ENCODE data around the gene MXD4. TPM values are rescaled to one million over a fixed set of nuclear protein-coding genes. Genes with fewer than 3 reads are reported as not detected.
"Not testable (repeated sequence)": the region's sequence is repeated elsewhere in the genome, so short reads cannot be mapped to it uniquely, and the experiment has no call there.

MXD4 gene
- total and polyA plus RNA-seq, 2 experiments from 2014 or later = 6.9 to 19.9 TPM

DNA sequence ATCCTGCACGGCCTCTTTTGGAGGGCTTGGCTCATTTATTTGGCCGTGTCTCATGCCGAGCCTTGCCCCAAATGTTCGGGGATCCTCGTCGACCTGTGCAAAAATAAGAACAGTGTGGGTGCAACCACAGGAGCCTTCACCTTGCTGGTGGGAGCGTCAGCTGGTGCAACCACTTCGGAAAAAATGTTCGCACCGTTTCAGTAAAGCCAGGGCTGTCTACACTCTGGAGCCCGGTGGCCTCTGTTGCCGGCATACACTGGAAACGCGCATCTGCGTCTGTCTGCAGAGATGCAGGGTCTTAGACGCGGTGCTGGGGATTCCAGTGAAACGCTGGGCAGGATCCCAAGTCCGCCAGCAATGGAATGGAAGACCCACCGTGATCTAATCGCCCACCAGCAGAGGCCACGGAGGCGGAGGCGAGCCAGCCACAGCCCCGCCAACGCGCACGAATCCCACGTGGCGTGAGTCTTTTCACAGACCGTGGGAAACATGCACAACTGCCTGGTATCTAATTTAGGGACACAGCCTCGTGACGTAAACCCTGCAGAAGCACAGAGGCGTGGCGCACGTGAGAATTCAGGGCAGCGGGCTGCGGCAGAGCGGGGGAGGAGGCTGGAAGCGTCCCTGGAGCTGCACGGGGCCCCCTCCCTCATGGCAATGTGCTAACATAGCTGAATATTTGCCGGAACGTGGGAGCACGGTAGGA is 13.8 kb upstream of the MXD4 start:
- H2AFZ ChIP-seq = no peak overlapping the region
- H3K27ac ChIP-seq (ENCODE audit: low read depth) = no peak overlapping the region
- H3K27me3 ChIP-seq (ENCODE audit: insufficient read depth) = no peaks in the 10 kb centered on the region
- Mint-ChIP-seq H3K4me3 (no peak overlapping the region), H3K9me3 (no peaks in the 10 kb centered on the region), H3K27ac (no peak overlapping the region), H3K27me3 (ENCODE audit: insufficient read depth, low read depth, poor library complexity) (peaks cover 5% of the 10 kb centered on the region), H3K36me3 (ENCODE audit: low read depth) (no peaks in the 10 kb centered on the region), H3K4me1 (peaks cover 5% of the 10 kb centered on the region; the same call in 1 of the 3 replicates)
- no peaks in the 10 kb centered on the region for H3K79me2 ChIP-seq (replicated peaks; ENCODE audit: insufficient read depth)
- H3K36me3 ChIP-seq (ENCODE audit: insufficient read depth) = no peaks in the 10 kb centered on the region
- H3F3A ChIP-seq (replicated peaks; ENCODE audit: low read depth) = no peaks in the 10 kb centered on the region
- TF ChIP-seq, protein P1, sequence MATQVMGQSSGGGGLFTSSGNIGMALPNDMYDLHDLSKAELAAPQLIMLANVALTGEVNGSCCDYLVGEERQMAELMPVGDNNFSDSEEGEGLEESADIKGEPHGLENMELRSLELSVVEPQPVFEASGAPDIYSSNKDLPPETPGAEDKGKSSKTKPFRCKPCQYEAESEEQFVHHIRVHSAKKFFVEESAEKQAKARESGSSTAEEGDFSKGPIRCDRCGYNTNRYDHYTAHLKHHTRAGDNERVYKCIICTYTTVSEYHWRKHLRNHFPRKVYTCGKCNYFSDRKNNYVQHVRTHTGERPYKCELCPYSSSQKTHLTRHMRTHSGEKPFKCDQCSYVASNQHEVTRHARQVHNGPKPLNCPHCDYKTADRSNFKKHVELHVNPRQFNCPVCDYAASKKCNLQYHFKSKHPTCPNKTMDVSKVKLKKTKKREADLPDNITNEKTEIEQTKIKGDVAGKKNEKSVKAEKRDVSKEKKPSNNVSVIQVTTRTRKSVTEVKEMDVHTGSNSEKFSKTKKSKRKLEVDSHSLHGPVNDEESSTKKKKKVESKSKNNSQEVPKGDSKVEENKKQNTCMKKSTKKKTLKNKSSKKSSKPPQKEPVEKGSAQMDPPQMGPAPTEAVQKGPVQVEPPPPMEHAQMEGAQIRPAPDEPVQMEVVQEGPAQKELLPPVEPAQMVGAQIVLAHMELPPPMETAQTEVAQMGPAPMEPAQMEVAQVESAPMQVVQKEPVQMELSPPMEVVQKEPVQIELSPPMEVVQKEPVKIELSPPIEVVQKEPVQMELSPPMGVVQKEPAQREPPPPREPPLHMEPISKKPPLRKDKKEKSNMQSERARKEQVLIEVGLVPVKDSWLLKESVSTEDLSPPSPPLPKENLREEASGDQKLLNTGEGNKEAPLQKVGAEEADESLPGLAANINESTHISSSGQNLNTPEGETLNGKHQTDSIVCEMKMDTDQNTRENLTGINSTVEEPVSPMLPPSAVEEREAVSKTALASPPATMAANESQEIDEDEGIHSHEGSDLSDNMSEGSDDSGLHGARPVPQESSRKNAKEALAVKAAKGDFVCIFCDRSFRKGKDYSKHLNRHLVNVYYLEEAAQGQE (IDR thresholded peaks at IDR 0.05; ENCODE audit: unreplicated experiment) = no peak
- TF ChIP-seq STAT1 (IDR thresholded peaks at IDR 0.05; ENCODE audit: unreplicated experiment) (no peak), POLR2AphosphoS5 (IDR thresholded peaks at IDR 0.05; ENCODE audit: low read depth) (no peak), NANOG (IDR thresholded peaks at IDR 0.05; ENCODE audit: borderline replicate concordance) (no peak), EZH2phosphoT487 (IDR thresholded peaks at IDR 0.05; ENCODE audit: unreplicated experiment) (no peak), ZNF114 (CRISPR knock-in tag; IDR thresholded peaks at IDR 0.05) (no peak), EZH2 (IDR thresholded peaks at IDR 0.05; ENCODE audit: low read depth, unreplicated experiment) (no peak)
- TF ChIP-seq, protein P2, sequence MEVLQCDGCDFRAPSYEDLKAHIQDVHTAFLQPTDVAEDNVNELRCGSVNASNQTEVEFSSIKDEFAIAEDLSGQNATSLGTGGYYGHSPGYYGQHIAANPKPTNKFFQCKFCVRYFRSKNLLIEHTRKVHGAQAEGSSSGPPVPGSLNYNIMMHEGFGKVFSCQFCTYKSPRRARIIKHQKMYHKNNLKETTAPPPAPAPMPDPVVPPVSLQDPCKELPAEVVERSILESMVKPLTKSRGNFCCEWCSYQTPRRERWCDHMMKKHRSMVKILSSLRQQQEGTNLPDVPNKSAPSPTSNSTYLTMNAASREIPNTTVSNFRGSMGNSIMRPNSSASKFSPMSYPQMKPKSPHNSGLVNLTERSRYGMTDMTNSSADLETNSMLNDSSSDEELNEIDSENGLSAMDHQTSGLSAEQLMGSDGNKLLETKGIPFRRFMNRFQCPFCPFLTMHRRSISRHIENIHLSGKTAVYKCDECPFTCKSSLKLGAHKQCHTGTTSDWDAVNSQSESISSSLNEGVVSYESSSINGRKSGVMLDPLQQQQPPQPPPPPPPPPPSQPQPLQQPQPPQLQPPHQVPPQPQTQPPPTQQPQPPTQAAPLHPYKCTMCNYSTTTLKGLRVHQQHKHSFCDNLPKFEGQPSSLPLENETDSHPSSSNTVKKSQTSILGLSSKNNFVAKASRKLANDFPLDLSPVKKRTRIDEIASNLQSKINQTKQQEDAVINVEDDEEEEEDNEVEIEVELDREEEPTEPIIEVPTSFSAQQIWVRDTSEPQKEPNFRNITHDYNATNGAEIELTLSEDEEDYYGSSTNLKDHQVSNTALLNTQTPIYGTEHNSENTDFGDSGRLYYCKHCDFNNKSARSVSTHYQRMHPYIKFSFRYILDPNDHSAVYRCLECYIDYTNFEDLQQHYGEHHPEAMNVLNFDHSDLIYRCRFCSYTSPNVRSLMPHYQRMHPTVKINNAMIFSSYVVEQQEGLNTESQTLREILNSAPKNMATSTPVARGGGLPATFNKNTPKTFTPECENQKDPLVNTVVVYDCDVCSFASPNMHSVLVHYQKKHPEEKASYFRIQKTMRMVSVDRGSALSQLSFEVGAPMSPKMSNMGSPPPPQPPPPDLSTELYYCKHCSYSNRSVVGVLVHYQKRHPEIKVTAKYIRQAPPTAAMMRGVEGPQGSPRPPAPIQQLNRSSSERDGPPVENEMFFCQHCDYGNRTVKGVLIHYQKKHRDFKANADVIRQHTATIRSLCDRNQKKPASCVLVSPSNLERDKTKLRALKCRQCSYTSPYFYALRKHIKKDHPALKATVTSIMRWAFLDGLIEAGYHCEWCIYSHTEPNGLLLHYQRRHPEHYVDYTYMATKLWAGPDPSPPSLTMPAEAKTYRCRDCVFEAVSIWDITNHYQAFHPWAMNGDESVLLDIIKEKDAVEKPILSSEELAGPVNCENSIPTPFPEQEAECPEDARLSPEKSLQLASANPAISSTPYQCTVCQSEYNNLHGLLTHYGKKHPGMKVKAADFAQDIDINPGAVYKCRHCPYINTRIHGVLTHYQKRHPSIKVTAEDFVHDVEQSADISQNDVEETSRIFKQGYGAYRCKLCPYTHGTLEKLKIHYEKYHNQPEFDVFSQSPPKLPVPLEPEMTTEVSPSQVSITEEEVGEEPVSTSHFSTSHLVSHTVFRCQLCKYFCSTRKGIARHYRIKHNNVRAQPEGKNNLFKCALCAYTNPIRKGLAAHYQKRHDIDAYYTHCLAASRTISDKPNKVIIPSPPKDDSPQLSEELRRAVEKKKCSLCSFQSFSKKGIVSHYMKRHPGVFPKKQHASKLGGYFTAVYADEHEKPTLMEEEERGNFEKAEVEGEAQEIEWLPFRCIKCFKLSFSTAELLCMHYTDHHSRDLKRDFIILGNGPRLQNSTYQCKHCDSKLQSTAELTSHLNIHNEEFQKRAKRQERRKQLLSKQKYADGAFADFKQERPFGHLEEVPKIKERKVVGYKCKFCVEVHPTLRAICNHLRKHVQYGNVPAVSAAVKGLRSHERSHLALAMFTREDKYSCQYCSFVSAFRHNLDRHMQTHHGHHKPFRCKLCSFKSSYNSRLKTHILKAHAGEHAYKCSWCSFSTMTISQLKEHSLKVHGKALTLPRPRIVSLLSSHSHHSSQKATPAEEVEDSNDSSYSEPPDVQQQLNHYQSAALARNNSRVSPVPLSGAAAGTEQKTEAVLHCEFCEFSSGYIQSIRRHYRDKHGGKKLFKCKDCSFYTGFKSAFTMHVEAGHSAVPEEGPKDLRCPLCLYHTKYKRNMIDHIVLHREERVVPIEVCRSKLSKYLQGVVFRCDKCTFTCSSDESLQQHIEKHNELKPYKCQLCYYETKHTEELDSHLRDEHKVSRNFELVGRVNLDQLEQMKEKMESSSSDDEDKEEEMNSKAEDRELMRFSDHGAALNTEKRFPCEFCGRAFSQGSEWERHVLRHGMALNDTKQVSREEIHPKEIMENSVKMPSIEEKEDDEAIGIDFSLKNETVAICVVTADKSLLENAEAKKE (CRISPR knock-in tag; IDR thresholded peaks at IDR 0.05) = no peak
- TF ChIP-seq, protein P3, sequence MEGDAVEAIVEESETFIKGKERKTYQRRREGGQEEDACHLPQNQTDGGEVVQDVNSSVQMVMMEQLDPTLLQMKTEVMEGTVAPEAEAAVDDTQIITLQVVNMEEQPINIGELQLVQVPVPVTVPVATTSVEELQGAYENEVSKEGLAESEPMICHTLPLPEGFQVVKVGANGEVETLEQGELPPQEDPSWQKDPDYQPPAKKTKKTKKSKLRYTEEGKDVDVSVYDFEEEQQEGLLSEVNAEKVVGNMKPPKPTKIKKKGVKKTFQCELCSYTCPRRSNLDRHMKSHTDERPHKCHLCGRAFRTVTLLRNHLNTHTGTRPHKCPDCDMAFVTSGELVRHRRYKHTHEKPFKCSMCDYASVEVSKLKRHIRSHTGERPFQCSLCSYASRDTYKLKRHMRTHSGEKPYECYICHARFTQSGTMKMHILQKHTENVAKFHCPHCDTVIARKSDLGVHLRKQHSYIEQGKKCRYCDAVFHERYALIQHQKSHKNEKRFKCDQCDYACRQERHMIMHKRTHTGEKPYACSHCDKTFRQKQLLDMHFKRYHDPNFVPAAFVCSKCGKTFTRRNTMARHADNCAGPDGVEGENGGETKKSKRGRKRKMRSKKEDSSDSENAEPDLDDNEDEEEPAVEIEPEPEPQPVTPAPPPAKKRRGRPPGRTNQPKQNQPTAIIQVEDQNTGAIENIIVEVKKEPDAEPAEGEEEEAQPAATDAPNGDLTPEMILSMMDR (conservative IDR thresholded peaks at IDR 0.05; ENCODE audit: low read depth in 2 of 2) = no peak
- TF ChIP-seq, protein P4, sequence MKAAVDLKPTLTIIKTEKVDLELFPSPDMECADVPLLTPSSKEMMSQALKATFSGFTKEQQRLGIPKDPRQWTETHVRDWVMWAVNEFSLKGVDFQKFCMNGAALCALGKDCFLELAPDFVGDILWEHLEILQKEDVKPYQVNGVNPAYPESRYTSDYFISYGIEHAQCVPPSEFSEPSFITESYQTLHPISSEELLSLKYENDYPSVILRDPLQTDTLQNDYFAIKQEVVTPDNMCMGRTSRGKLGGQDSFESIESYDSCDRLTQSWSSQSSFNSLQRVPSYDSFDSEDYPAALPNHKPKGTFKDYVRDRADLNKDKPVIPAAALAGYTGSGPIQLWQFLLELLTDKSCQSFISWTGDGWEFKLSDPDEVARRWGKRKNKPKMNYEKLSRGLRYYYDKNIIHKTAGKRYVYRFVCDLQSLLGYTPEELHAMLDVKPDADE (IDR thresholded peaks at IDR 0.05) = no peak
- H3K4me1 ChIP-seq (ENCODE audit: insufficient read depth) = no peaks in the 10 kb centered on the region
- H4K20me1 ChIP-seq (replicated peaks; ENCODE audit: insufficient read depth) = no peaks in the 10 kb centered on the region
- H3K9me2 ChIP-seq (ENCODE audit: insufficient read depth) = no peaks in the 10 kb centered on the region
- H3K4me2 ChIP-seq = no peak overlapping the region
- H3K4me3 ChIP-seq = no peak overlapping the region
- ATAC-seq = no peak
- DNase-seq (ENCODE audit: low spot score) = no peak

DNA sequence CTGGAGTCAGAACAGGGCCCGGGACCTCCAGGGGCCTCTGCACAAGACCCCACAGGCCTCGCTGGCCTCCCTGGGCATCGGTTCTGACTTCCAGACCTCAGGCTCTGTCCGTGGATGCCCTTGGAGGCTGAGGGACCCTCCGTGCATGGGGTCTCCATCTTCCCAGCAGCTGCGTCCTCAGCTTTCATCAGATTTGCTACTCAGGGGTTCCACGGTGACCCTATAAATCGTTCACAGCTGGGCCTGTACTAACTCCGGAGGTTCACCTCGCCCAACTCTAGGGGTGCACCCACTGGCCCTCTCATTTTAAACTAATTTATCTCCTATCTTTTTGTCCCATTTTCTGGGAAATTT is 13.1 kb upstream of the MXD4 start:
- H3K4me3 Mint-ChIP-seq; H3K9me3 Mint-ChIP-seq; H3K4me2 ChIP-seq; H3K79me2 ChIP-seq (replicated peaks; ENCODE audit: insufficient read depth); H3K36me3 ChIP-seq (ENCODE audit: insufficient read depth); H3K4me1 Mint-ChIP-seq; H3K4me3 ChIP-seq; H4K20me1 ChIP-seq (replicated peaks; ENCODE audit: insufficient read depth); H2AFZ ChIP-seq; H3K36me3 Mint-ChIP-seq (ENCODE audit: low read depth); ATAC-seq; H3K4me1 ChIP-seq (ENCODE audit: insufficient read depth); DNase-seq (ENCODE audit: low spot score); H3K27me3 ChIP-seq (ENCODE audit: insufficient read depth); H3K9me2 ChIP-seq (ENCODE audit: insufficient read depth); H3F3A ChIP-seq (replicated peaks; ENCODE audit: low read depth); H3K27ac ChIP-seq (ENCODE audit: low read depth); H3K27ac Mint-ChIP-seq; H3K27me3 Mint-ChIP-seq (ENCODE audit: insufficient read depth, low read depth, poor library complexity): not testable (repeated sequence)
